GM18861 (cell line): ENCODE results near the gene GAS2L1.

Source experiments
- ATAC-seq: cut with Tn5 transposase; IDR thresholded peaks from one replicate; pipeline ENCODE4 v1.9.1; 2021; ENCODE audit not compliant: unreplicated experiment

GAS2L1 gene

DNA sequence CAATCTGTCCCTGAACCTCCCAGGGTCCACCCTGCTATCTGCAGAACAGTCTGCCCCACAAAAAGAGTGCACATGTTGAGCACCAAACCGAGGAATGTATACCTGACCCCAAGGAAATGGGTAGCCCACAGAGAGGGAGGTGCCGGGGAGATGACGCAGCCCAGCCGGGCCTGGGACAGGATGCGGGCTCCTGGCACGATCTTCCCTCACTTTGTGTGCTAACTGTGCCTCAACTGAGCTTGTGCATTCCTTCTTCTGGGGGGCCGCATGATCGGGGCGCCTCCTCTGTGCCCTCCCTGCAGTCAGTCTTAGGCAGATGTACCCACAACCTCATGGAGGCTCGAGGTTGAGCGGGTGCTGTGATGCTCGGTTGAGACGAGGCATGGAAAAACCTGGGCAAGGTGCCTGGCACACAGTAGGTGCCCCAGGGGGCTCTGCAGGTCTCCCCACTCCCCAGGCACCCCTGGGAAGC, 2.4 kb downstream of the GAS2L1 start:
- no peak for ATAC-seq

DNA sequence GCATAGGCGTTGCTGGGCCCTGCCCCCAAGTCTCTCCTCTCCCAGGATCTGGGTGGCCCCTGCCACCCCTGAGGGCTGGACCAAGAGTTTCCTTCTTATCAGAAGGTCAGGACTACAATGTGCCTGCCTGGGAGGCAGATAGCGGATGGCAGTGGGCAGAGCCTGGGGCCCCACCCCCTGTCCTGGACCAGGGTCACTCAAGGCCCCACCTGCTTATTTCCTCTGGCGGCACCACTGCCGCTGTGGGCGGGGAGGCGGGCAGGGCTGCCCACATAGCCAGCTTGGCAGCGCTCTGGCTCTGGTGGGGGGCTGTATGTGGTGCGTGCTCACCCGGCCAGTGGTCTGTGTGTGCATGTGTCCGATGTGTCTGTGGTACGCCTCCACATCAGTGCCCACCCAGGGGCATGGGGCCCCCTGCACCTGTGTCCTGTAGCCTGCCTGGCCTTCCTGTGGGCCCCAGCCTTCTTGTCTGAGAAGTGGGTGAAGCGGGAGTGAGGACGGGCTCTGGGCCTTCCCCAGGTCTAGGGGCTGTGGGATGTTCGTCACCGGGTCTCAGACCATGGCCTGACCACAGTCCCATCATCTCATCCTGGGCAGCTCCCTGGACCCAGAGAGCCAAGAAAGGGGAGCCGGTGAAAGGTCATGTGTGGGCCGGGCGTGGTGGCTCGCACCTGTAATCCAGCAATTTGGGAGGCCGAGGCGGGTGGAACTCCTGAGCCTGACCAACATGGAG, 3.0 kb downstream of the GAS2L1 start:
- no peak for ATAC-seq

DNA sequence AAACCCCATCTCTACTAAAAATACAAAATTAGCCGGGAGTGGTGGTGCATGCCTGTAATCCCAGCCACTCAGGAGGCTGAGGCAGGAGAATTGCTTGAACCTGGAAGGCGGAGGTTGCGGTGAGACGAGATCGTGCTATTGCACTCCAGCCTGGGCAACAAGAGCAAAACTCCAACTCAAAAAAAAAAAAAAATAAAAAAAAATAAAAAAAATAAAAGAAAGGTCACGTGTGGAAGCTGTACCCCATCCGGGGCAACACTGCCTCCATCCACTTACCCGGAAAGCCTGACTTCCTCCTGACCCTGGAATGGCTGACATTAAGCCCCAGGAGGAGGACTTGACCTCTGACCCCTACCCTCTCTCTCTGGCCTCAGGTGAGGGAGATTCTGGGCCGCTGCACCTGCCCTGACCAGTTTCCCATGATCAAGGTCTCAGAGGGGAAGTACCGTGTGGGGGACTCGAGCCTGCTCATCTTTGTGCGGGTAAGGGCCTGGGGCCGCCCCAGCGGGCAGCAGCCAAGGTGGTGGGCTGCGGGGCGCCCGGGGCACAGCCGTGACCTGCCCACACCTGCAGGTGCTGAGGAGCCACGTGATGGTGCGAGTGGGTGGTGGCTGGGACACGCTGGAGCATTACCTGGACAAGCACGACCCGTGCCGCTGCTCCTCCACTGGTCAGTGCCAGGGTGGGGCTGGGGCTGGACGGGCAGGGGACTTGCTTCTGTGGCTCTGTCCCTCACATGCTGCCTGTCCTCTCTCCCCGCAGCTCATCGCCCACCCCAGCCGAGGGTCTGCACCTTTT, 3.8 kb downstream of the GAS2L1 start:
- ATAC-seq: no peak

DNA sequence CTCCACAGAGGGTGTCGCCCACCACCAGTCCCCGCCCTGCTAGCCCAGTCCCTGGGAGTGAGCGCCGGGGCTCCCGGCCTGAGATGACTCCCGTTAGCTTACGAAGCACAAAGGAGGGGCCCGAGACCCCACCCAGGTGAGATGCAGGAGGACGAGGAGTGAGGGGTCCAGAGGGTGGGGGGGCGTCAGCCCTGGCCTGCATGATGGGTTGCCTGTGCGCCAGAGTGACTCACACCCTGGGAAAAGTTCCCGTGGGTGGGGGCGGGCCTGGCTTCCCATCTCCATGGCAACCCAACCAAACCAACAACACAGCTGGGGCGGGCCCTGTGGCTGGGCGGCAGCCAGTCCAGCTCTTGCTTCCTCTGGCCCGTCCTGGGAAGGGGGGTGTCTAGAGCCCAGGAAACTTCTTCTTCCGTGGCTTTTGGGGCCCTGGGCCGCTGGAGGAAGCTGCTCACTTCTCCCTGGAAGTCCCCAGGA, 4.5 kb downstream of the GAS2L1 start:
- ATAC-seq: no peak

DNA sequence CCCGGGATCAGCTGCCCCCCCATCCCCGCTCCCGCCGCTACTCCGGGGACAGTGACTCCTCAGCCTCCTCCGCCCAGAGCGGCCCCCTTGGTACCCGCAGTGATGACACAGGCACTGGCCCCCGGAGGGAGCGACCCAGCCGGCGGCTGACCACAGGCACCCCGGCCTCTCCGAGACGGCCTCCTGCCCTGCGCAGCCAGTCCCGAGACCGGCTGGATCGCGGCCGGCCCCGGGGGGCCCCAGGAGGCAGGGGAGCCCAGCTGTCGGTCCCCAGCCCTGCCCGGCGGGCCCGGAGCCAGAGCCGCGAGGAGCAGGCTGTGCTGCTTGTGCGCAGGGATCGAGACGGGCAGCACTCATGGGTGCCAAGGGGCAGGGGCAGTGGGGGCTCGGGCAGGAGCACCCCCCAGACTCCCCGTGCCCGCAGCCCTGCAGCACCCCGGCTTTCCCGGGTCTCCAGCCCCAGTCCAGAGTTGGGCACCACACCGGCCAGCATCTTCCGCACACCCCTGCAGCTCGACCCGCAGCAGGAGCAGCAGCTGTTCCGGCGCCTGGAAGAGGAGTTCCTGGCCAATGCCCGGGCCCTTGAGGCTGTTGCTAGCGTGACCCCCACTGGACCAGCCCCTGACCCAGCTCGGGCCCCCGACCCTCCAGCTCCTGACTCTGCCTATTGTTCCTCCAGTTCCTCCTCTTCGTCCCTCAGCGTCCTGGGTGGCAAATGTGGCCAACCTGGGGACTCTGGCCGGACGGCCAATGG, 5.2 kb downstream of the GAS2L1 start:
- ATAC-seq: no peak

DNA sequence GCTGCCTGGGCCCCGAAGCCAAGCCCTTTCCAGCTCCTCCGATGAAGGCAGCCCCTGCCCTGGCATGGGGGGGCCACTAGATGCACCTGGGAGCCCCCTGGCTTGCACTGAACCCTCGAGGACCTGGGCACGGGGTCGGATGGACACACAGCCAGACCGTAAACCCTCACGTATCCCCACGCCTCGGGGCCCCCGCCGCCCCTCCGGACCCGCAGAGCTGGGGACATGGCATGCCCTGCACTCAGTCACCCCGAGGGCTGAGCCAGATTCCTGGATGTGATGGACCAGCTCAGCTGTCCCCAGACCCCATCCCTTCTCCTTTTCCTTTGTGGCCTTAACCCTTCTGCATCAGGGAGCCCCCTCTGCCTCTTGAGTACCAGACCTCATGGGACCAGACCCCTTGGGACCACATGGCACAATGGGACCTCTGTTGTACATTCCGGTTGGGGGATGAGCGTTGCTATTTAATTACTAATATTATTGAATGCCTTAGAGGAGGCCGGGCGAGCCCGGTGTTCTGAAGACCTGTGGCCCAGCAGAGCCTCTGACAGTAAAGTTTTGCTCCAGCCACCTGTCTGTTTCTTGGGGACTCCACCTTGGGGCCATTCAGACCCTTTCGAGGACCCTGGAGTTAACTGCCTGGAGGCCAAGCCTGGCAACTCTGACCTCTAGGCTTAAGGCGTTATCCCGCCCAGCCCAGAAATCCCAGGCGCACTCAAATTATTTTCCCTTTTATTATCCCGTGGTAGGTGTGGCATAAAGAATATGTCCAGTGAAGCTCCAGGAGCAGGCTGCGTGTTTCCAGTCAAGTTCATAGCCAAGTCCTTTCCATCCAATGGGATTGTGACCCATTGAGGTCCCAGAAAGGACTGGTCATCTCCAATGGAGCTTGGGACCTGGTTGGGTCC, 6.0 kb downstream of the GAS2L1 start:
- ATAC-seq: no peak

DNA sequence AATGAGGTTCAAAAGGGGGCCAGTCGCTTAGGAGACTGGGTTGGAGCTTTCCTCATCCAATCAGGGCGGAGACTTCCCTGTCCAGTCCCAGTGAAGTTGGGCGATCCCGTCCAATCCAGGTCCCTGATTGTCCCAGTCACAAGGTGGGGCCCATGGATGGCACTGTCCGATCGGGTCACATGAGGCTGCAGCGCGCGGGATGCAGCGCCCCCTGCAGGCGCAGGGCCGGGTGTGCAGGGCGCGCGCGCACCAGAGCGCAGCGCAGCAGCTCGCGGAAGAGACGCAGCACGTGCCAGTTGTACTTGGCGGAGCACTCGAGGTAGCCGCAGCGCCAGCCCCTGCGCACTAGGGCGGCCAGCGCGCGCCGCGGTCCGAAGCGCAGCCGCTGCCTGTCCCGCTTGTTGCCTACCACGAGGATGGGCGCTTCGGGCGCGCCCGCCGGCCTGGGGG, 6.7 kb downstream of the GAS2L1 start:
- ATAC-seq: no peak

DNA sequence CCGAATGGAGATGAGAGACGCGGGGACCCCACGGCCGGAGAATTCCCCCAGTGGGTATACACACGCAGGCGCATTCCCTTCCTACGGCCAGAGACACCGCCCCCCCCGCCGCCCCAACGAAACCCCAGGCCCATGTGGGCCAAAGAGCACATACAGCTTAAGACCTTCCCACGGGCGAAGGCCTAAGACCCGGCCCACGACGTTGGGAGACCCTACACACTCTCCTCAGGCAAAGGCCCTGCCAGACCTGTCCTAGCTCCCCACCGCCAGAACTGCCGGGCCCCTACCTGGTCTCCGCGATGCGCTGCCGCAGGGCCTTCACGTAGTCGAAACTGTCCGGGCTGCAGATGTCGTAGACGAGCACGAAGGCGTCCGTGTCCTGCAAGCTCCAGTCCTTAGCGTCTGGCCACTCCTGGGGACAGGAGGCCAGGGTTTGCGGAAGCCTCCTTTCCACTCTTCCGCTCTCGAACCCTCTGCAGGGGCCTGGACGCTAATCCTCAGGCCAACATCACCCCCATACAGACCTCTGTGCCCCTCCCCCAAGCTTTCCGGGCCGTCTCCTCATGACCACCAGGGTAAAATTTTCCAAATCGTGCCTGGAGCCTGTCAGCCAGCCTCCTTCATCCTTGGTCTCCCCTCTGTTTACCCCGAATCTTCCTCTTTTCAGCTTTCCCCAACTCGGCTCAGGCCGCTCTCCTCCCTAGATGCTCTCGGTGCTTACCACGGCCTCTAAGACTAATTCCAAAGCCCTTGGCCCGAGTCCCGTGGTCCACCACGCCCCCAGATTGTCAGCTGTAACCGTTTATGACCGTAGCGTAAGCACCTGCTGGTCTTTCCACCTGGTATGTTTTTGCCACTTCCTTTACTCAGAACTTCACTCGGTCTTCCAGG, 7.4 kb downstream of the GAS2L1 start:
- ATAC-seq: no peak

DNA sequence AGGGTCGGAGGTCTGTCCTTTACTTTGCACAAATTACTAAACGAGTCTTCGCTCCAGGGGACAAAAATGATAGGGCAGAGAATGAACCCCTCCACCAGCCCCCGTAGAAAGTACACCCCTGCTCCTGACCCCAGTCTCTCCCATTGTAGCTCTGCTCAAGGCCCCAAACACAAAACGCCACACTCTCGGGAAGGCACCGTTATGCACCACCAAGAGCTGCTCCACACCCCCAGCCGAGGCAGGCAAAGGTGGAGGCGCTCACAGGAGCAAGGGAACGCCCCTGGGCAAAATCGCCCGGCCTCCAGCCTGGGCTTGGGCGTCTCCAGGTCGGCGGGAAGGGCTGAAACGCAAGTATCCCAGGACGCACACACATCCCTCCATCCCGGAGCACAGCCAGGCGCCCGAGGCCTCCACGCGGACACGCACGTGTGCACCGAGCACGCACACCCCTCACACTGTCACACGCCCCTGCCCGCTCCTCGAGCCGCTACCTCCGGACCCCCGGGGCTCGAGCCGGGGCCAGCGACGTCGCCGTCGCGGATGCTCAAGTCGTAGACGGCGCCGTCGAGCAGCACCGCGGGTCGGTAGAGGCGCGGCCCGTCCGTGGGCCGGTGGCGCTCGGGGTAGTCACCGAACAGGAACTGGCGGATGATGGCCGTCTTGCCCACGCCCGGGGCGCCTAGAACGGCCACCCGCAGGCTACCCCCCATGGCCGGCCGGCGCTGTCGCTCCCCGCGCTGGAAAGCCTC, 8.3 kb downstream of the GAS2L1 start:
- no peak for ATAC-seq

DNA sequence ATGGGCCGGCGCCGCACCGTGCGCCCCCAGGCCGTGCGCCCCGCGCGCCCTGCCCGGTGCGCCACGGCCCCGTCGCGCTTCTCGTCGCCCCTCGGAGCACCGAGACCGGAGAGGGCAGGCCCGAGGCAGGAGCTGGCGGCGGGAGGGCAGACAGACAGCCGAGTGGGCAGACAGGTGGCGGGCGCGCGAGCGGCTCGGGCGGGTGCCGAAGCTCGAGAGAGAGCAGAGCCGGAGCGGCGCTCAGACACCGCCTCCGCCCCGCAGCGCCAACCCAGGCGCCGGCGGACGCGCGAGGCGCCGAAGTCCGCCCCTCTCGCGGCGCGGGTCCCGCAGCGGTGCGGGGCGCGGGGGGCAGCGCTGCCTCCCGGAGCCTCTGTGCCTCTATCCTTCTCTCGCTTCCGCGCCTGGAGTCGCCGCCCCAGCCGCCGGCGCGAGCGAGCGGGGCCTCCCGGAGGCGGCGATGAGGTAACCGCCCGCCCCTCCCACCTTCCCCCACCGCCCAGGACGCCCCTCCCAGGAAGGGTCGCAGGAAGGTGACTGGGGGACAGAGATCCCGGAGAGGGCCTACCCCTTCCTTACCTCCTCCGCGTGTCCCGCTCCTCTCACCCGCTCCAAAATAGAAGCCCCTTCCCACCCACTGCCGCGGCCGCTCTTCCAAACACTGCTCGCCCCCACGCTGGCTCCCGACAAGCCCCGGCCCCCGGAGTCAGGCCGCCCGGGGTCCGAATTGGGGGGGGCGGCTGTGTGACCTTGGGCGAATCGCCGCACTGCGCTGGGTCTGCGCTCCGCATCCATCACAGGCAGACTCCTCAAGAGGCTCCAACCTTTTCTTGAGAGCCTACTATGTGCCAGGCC, 9.1 kb downstream of the GAS2L1 start, which contains the start of gene RASL10A:
TSS of gene RASL10A (minus strand) at position 412 of the 855 bp plus-strand sequence. CDS start 451 bp downstream, outside the sequence.
- ATAC-seq: no peak

DNA sequence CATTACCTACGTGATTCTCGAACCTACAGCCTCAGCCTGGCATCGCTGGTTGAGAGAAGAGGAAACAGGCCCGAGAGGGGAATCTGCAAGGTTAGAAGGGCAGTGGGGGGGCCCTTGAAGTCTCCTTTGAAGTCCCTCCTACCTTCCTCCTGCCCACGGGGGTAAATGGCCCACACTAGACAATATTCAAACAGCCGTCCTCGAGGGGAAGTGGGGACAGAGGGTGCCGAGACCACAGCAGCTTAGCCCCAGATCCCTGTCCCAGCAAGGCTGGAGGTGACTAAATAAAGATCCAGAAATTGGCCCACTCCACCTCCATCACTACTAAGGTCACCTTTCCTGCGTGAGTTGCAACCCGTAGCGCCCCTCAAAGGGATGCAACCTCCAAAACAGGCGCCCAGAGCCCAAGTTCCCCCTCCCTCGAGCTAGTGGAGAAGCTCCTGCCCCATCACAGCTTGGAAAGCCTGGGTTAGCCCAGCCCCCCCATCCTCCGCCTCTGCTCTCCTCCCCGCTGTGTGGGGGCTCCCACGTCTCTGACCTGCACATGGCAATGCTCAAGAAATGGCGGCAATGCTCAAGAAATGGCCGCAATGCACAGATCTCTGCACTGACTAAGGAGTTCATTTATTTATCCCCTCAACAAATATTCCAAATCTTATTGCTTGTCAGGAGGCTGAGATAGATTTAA, 9.8 kb downstream of the GAS2L1 start:
- ATAC-seq: no peak

DNA sequence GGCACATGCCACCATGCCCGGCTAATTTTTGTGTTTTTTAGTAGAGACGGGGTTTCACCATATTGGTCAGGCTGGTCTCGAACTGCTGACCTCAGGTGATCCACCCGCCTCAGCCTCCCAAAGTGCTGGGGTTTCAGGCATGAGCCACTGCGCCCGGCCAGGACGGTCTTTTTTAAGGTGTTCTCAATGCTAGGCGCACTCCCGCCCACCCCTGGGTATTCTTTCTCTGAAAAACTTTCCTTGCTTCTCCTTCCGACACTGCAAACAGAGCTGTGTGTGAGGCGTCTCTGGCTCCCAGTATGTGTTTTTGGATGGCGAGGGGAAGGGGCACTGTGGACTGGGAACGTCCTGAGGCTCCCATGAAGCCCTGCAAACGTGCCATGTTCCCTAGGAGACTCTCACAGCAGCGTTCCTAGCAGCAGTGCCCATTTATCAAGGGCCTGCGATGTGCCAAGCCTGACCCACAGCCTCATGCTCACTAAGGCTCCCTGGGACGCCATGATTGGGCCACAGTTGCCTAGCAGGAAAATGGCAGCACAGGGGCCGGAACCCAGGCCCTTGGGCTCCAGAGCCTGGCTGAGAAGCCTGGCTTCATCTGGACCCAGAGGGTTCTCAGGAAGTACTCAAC, 11.5 kb downstream of the GAS2L1 start:
- ATAC-seq: no peak

DNA sequence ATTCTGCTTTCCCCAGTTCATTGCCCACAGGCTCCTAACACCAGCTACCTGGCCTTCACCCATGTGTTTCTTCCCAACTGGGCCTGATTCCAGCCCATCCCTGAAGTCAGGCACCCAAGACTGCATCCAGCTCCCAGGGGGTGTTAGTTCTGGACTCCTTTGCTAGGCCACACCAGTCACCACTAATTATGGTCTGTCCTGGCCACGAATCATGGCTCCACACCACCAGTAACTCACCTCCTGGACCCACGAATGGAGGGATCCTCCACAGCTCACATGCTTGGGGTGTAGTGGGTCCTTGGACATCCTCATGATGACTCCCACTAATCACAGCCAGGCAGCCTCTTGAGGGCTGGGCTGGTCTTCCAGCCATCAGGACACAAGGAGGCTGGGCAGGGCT, 12.6 kb downstream of the GAS2L1 start:
- ATAC-seq: no peak

DNA sequence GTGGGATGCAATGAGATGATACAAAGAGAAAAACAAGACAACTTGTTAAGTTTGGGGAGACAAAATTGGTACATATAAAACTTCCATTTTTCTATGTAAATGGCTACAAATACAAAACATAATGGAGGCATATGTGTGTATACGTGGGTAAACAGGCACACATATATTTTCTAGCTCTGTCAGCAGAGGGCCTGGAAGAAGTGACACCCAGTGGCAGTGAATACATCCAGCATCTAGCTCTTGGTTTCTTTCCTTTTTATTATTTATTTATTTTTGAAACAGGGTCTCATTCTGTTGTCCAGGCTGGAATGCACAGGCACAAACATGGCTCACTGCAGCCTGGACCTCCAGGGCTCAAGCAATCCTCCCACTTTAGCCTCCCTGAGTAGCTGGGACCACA, 14.1 kb downstream of the GAS2L1 start:
- ATAC-seq: no peak

DNA sequence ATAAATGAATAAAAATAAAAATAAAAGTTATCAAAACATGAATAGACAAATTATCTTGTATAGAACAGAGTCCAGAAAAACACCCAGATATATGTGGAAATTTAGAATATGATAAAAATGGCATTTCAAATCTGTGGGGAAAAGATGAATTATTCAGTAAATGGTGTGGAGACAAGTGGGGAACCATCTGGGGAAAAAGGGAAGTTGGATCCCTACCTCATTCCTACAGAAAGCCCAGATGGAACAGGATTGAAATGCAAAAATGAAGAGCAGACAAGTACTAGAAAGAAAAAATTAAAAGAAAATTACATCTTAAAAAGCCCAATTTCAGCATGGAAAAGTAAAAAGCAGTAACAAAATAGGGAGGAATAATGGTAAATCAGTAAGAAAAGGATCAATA, 17.2 kb downstream of the GAS2L1 start:
- ATAC-seq: no peak

DNA sequence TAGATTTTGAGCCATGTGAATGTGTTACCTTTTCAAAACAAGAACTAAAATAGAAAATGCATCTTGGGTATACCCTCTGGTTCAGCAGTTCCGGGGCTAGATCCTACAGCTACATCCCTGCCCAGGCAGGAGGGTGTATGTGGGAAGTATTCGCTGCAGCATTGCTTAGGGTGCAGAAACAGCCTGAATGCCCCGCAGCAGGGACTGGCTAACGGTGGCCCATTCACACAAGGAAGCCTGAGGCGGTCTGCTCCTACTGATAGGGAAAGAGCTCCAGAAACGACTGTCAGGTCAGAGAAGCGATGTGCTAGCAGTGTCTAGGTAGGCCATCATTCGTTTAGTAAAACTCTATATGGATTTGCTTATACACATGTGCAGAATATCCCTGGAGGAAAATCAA, 18.9 kb downstream of the GAS2L1 start:
- ATAC-seq: no peak
